KOPT-K1 (cell line): ENCODE data around the gene NEK6.

Experiments
- H3K27ac ChIP-seq: fragments of 200-600 bp; sonication (generic); 2 replicates; pipeline ENCODE4 v1.5.1; 2016; ENCODE audit warnings: antibody characterized with exemption, mild to moderate bottlenecking, low read depth, low read length; ENCODE audit not compliant: poor library complexity, severe bottlenecking
- H3K36me3 ChIP-seq: fragments of 200-600 bp; sonication (generic); 2 replicates; pipeline ENCODE4 v1.5.1; 2017; ENCODE audit warnings: antibody characterized with exemption, mild to moderate bottlenecking, low read length, moderate library complexity; ENCODE audit not compliant: insufficient read depth
- H3K9me3 ChIP-seq: fragments of 200-600 bp; sonication (generic); 2 replicates; pipeline ENCODE4 v1.5.1; 2017; ENCODE audit warnings: antibody characterized with exemption, low read length, mild to moderate bottlenecking; ENCODE audit not compliant: insufficient read depth, poor library complexity, severe bottlenecking

Gene NEK6

GRCh38 chr9:124290743-124291554 is 33.2 kb downstream of the NEK6 start:
- H3K36me3 ChIP-seq = no peaks in the 10 kb centered on the region
- H3K27ac ChIP-seq = no peak overlapping the region
- H3K9me3 ChIP-seq = no peaks in the 10 kb centered on the region

- Histone ChIP-seq H3K27ac (no peak overlapping the region), H3K36me3 (no peaks in the 10 kb centered on the region)
Observed at GRCh38 chr9:124291801-124292396, 34.1 kb downstream of the NEK6 start.

GRCh38 chr9:124292696-124293593 is 35.2 kb downstream of the NEK6 start:
- no peak overlapping the region for H3K27ac ChIP-seq
- H3K9me3 ChIP-seq = no peaks in the 10 kb centered on the region
- H3K36me3 ChIP-seq = no peaks in the 10 kb centered on the region

More at GRCh38 chr9:124291801-124292396, 34.1 kb downstream of the NEK6 start:
- no peaks in the 10 kb centered on the region for H3K9me3 ChIP-seq

GRCh38 chr9:124293718-124294506 is 36.2 kb downstream of the NEK6 start:
- Histone ChIP-seq H3K9me3 (no peaks in the 10 kb centered on the region), H3K36me3 (no peaks in the 10 kb centered on the region), H3K27ac (no peak overlapping the region)

- no peaks in the 10 kb centered on the region for H3K36me3 ChIP-seq
- no peak overlapping the region for H3K27ac ChIP-seq
- no peaks in the 10 kb centered on the region for H3K9me3 ChIP-seq
Observed at GRCh38 chr9:124295159-124295794, 37.5 kb downstream of the NEK6 start.

GRCh38 chr9:124296094-124296493 is 38.3 kb downstream of the NEK6 start:
- no peaks in the 10 kb centered on the region for H3K36me3 ChIP-seq
- no peak overlapping the region for H3K27ac ChIP-seq

GRCh38 chr9:124296796-124297550 is 39.2 kb downstream of the NEK6 start:
- Histone ChIP-seq H3K36me3 (no peaks in the 10 kb centered on the region), H3K27ac (no peak overlapping the region), H3K9me3 (no peaks in the 10 kb centered on the region)

More at GRCh38 chr9:124296094-124296493, 38.3 kb downstream of the NEK6 start:
- H3K9me3 ChIP-seq = no peaks in the 10 kb centered on the region

- Histone ChIP-seq H3K9me3 (no peaks in the 10 kb centered on the region), H3K27ac (no peak overlapping the region), H3K36me3 (no peaks in the 10 kb centered on the region)
Observed at GRCh38 chr9:124297551-124297901, 39.8 kb downstream of the NEK6 start.

- no peaks in the 10 kb centered on the region for H3K9me3 ChIP-seq
- no peak overlapping the region for H3K27ac ChIP-seq
- no peaks in the 10 kb centered on the region for H3K36me3 ChIP-seq
Observed at GRCh38 chr9:124297915-124298645, 40.3 kb downstream of the NEK6 start.

- no peaks in the 10 kb centered on the region for H3K36me3 ChIP-seq
Observed at GRCh38 chr9:124298646-124299235, 41.0 kb downstream of the NEK6 start.

GRCh38 chr9:124299515-124300090 is 41.9 kb downstream of the NEK6 start:
- Histone ChIP-seq H3K9me3 (no peaks in the 10 kb centered on the region), H3K27ac (no peak overlapping the region), H3K36me3 (no peaks in the 10 kb centered on the region)

More at GRCh38 chr9:124298646-124299235, 41.0 kb downstream of the NEK6 start:
- H3K9me3 ChIP-seq = no peaks in the 10 kb centered on the region
- no peak overlapping the region for H3K27ac ChIP-seq

- H3K9me3 ChIP-seq = no peaks in the 10 kb centered on the region
- H3K27ac ChIP-seq = no peak overlapping the region
- H3K36me3 ChIP-seq = no peaks in the 10 kb centered on the region
Observed at GRCh38 chr9:124300312-124300711, 42.6 kb downstream of the NEK6 start.
